HG03432 (cell line): ENCODE data around the gene RETREG2.

Experiments used
- ATAC-seq: cut with Tn5 transposase; IDR thresholded peaks from one replicate; pipeline ENCODE4 v1.9.1; 2021; ENCODE audit warnings: mild to moderate bottlenecking, moderate library complexity; ENCODE audit not compliant: unreplicated experiment

RETREG2 gene

DNA sequence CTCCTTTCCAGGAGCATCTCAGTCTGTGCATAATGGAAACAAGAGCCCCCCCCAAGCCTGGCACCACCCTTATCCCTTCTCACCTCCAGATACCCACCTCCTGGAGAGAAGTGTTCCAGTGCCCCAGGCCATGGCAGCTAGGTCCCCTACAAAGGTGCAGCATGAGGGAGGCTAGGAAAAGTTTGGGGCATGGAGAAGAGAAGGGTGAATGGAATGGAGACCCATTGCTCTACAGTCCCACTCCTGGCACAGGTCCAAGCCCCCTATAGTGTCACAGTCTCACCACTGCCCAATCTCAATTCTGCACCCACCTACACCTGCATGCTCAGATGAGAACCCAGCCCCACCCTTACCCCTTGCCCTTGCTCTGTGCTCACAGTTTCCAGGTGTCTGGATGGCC lies 9.1 kb upstream of the RETREG2 start:
- no peak for ATAC-seq

DNA sequence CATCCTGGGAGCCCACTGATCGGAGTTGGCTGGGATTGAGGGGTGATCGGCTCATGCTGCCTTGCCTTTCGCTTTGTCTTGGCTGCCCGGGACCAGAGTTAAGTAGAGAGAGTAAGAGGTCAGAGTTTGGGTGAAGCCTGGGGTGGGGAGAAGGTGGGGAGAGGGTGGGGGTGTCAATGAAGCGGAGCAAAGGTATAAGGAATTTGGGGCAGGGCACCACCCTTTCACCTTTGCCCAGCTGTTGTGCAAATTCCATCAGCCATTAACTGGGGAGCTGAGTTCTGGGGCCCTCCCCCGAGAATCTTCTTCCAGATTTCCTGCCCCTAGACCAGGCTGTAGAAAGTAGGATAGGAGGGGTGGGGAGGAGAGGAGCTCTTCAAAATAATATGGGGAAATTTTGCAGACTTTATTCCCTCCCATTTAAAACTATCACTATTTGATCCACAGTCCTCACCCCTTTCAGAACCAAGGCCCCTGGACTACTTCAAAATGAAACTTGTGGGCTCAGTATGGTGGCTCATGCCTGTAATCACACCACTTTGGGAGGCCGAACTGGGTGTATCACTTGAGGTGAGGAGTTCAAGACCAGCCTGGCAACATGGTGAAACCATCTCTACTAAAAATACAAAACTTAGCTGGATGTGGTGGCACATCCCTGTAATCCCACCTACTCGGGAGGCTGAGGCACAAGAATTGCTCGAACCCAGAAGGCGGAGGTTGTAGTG lies 8.0 kb upstream of the RETREG2 start, which contains the start of gene SLC23A3:
TSS of gene SLC23A3 (minus strand) at position 100 of the 725 bp plus-strand sequence. CDS start at position 55, 45 bp downstream.
- no peak for ATAC-seq

DNA sequence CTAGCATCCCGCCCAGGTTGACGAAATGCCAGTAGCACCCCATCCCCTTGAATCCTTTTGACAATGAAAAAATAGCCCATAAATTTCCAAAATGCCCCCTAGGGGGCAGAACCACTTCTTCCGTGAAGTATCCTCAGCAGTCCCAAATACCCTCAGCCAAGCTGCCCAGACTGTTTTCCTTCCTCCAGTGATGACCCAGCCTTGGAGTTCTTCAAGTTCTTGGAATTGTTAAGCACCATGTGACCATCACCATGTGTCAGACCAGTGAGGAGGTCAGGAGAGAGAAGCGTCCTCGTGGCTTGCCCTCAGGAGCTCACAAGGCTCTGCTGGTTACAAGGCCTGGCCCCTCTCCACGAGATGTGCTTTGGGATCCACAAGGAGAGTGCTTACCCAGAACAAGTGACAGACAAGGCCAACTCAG lies 6.8 kb upstream of the RETREG2 start:
- no peak for ATAC-seq

DNA sequence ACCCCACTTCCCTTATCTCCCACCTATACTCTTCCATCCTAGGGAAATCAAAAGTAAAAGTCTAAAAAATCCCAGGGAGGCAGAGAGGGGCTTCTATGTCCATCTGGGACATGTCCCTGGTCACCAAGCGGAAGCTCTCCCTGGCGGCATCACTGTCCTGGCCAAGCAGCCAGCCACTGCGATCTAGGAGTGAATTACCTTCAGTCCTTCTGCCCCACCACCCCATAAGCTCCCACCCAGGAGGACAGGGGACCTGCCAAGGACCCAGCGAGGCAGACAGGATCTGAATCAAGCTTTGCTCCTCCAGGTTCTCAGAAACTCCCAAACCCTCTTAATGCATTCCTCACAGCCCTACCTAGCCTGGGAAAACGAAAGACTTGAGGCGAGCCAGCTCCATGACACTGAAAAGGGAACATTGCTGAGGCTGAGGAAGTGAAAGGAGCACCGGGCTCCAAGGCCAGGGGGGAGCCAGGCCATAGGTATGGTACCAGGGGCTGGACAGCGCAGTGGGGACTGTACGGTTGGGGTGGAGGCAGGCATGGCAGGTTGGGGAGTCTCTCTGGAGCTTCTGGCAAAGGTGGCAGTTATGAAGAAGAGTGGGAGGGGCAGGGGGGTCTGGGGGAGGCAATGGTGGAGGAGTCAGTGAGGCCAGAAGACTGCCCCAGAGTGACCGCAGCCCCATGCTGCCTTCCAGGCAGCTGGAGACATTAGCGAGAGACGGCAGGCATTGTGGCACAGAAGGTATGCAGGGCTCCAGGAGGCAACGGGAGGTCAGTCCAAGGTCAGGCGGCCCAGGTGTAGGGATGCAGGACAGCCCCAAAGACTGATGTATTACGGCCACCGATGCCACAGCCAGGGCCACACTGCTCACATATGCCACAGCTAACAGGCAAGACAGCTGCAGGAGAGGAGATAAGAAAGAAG lies 5.6 kb upstream of the RETREG2 start:
- ATAC-seq = no peak

DNA sequence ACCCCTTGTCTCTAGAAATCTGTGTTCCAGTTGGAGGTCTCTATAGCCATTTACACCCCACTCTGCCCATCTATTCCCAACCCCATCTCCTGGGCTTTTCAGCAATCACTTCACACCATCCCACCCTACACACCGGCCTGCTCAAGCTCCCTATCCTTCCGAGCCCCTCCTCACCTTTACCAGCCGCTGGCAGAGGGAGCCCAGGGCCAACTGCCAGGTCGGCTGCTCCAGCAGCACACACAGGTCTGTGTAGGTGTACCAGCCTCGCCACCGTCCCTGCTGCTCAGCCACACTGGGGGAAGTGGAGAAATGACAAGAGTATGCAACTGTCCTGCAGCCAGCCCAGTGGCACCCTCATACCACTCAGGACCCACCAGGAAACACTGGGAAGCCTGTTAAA lies 4.9 kb upstream of the RETREG2 start:
- ATAC-seq = no peak

DNA sequence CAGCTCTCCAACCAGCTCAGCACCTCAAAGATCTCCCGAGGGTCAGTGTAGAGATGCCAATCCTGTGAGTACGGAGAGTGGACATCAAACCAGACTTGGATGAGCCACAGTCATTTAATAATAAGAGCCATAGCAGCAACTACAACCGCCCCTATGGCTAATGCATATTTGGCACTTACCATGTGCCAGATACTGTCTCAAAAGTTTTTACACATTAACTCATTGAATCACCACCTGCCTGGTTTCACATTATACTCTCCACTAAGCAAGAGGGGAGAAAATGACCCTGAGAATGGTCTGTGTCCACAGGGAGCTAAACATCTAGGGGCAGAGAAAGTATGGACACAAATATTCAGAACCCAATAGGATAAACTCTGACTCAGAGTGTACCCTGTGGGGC lies 3.9 kb upstream of the RETREG2 start:
- no peak for ATAC-seq

DNA sequence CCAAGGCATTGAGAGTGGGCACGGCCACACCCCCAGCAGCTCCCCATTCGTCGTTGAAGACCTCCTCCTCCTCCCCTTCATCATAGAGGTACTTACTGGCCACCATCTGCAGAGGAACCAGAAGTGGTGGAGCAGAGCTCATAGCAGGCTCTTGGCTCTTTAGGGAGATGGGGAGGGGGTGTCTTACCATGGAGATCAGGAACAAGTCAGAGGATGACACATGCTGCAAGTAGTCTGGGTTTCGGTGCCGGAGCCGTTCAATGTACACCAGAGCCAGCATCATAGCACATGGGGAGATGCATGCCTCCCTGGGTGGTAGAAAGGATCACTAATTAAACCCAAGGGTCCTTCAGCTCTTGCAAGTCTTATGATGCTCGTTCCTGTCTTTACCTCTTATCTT lies 3.3 kb upstream of the RETREG2 start:
- no peak for ATAC-seq

DNA sequence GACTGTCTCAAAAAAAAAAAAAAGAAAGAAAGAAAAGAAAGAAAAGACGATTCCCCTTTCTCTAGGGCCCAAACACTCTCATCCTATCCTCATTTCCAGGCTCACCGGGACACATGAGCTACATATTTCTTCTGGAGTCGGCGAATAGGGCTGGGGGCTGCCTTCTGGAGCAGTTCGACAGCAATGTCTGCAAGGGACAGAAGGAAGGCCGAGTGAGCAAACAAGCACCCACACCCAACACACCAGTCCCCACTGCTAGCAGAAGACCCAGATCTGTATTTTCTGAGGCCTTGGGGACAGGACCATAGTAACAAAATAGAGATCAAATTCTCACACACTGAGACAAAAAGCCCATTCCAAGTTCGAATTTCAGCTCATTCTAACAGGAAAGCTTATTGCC lies 2.6 kb upstream of the RETREG2 start:
- no peak for ATAC-seq

DNA sequence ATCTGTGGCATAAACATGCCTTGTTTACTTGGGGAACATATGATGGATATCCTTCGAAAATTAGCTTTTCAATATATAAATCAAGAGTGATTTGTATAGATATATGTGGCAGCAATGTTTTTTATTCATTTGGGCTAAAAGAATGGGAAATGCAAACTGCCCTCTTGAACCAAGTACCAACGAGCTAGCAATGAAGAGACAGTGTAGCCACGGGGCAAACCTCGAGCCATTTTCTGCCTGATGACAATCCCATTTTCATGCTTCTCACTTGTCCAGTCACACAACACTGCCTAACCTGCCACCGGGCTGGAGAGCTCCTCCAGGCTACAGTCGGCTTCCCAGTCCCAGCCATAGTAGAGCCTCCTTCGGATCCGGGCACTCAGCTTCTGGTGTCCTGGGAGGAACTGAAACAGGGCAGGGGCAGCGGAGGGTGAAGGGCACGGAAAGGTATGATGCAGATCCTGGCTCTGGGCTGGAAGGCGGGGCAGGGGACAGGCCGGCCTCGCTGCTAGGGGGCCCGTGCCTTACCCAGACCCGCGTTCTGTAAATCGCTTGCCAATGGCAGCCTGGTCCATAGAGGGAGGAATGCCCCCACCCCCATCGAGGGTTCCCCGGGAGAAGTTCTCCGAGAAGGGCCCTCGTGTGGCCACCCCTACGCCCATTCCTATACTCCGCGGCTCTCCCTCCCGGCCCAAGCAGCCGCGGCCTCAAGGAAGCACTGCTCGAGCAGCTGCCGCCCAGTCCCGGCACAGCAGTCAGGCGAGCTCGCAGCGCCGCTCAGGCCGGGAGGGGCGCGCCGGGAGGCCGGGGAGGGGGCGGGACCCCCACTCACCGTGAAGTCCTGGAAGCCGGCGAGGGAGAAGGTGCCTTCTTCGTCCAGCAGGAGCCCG lies 1.9 kb upstream of the RETREG2 start:
- ATAC-seq = peak; percentile 35

DNA sequence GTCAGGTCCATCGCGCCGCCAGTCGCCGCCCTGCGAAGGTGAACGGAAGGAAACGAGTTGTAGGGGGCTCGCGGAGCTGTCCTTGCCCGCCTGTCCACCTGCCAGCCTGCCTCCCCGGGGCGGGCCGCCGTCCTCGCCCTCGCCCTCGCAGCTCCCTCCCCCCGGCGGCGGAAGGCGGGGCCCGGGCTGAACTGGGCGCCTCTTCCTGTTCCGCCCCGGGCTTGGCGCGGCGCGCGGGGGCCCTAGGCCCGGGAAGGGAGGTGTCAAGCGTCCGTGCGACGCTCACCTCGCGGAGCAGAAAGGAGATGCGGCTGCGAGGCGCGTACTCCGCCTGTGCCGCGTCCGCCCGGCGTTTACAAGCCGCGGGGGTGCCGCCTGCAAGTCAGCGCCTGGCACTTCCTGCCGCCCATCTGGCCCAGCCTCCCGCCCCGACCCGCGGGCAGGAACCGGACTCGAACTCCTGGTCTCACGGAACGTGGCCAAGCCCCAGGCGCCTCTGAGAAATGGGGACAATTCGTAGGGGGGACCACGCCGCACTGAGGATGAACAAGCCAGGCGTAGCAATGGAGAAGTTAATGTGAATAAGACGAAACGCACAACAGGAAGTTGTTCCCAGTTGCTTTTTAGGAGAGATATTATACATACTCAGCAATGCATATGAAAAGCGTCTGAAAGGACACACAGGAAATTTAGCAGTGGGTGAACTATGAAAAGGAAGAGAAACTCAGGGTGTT lies 1.1 kb upstream of the RETREG2 start, which contains the start of gene CNPPD1:
TSS of gene CNPPD1 (minus strand) at position 108 of the 734 bp plus-strand sequence. CDS start at position 11, 97 bp downstream.
- peak; percentile 75 for ATAC-seq

DNA sequence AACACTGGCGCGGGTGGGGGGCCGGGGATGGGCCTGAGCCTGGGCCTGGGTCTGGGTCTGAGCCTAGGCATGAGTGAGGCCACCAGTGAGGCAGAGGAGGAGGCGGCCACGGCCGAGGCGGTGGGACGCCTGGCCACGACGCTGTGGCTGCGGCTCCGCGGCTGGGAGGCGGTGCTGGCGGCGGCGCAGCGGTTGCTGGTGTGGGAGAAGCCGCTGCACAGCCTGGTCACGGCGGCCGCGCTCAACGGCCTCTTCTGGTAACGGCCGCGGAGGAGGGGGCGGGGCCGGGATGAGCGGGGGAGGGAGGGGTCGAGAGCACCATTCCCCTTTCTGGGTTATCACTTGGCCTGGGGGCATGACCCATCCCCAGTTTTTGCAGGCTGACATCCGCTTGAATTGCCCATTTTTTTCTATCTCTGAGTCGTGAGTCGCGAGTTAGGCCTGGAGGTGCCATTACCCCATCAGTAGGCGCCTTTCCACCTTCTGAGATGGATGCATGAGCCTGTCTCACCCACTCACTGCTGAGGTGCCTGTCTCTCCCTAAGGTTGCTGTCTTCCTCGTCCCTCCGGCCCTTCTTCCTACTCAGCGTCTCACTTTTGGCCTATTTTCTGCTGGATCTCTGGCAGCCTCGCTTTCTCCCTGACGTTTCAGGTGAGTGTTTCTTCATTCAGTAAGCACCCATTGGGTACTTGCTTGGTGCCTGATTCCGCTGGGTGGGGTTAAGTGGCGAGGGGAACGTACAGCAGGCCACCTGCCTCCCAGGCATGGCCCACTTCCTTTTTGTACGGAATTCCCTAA lies 501 bp downstream of the RETREG2 start:
- peak; percentile 19 for ATAC-seq

DNA sequence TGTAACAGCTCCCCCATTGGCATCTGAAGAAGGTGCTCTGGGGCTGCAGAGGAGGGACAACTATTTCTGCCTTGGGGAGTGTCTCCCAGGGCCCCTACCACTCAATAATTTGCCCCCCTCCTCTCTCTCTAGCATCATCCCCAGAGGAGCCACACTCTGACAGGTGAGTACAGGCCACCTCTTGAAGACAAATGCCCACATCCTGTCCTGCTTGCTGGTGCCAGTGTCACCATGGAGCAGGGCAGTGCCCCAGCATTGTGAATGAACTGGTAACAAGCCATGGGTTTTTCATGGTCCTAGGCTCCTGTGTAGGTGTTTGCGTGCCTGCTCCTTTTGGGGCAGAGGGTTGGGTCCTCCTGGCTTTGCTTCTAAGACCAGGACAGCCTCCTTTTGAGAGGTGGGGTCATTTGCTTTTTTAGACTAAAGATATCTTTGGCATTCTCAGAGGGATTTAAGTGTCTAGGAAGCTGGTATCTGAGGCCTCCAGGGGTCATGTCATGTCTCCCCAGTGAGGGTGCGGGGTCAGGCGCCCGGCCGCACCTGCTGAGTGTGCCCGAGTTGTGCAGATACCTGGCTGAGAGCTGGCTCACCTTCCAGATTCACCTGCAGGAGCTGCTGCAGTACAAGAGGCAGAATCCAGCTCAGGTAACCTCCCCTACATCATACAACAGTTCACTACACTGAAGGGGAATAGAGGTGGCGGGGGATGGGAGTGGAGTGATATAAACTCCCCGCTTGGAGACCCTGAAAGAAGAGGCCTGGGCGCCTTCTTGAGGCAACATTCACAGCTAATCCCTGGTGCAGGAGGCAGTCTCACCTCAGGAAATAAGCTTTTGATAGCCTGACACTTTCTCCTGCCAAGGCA lies 1.8 kb downstream of the RETREG2 start:
- ATAC-seq = no peak

DNA sequence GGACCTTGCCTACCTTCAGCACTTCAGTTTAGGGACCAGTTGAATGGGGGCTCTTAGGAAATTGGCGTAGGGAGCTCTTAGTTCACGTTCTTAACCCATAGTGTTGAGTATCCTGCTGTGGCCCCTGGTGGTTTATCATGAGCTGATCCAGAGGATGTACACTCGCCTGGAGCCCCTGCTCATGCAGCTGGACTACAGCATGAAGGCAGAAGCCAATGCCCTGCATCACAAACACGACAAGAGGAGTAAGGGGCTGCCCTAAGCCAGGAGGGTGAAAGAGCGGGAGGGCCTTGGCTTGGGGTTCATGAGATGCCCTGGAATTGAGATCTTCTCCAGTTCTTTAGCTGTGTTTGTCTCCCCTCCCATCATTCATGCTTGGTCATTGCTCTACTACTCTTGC lies 2.9 kb downstream of the RETREG2 start:
- no peak for ATAC-seq

DNA sequence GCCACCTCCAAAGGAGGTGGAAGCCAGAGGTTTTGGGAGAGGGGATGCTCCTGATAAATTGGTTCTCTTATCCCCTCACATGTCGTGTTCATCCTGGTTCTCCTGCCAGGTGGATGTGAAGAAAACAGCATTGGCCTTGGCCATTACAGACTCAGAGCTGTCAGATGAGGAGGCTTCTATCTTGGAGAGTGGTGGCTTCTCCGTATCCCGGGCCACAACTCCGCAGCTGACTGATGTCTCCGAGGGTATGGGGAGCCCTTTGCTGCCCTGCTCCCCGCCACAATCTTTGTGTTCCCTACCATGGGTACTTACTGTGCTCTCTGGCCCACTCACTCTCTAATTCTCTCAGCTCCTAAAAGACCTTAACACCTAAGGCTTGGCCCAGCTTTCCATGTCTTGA lies 3.5 kb downstream of the RETREG2 start:
- ATAC-seq = no peak

DNA sequence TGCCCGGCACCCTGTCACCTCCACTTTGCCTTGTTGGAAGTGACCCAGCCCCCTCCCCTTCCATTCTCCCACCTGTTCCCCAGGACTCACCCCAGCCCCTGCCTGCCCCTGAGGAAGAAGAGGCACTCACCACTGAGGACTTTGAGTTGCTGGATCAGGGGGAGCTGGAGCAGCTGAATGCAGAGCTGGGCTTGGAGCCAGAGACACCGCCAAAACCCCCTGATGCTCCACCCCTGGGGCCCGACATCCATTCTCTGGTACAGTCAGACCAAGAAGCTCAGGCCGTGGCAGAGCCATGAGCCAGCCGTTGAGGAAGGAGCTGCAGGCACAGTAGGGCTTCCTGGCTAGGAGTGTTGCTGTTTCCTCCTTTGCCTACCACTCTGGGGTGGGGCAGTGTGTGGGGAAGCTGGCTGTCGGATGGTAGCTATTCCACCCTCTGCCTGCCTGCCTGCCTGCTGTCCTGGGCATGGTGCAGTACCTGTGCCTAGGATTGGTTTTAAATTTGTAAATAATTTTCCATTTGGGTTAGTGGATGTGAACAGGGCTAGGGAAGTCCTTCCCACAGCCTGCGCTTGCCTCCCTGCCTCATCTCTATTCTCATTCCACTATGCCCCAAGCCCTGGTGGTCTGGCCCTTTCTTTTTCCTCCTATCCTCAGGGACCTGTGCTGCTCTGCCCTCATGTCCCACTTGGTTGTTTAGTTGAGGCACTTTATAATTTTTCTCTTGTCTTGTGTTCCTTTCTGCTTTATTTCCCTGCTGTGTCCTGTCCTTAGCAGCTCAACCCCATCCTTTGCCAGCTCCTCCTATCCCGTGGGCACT lies 4.5 kb downstream of the RETREG2 start:
- ATAC-seq = no peak

DNA sequence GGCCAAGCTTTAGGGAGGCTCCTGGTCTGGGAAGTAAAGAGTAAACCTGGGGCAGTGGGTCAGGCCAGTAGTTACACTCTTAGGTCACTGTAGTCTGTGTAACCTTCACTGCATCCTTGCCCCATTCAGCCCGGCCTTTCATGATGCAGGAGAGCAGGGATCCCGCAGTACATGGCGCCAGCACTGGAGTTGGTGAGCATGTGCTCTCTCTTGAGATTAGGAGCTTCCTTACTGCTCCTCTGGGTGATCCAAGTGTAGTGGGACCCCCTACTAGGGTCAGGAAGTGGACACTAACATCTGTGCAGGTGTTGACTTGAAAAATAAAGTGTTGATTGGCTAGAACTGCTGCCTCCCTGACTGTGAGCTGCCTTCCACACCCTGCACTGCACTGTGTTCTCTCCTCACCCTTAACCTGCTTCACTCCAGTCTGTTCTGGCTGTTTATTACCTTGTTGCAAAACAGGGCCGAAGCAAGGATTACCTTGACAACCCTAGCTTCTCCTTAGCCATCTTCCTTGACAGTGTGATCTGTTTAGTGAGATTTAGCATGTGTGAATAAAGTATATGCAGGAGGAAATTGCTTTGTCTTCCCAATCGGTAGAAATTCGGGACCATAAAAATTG lies 5.2 kb downstream of the RETREG2 start:
- no peak for ATAC-seq

DNA sequence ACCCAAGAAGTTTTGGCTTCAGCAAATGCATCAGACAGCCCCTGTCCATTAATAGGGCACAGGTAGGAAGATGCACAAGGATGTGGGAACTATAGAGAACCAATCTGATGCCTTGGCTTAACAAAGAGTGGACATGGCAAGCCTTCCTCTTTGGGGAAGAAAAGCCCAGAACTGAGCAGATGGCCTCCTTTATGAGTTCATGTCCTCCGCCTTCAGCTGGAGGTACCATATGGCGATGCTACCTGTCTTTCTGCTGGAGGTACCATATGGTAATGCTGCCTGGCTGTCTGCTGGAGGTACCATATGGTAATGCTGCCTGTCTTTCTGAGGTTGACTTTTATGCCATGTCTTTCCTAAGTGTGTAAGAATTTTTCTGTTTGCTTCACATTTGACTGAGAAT lies 6.0 kb downstream of the RETREG2 start:
- no peak for ATAC-seq
